Measurements from ENCODE around the gene DOCK1.

- TF ChIP-seq, protein P1, sequence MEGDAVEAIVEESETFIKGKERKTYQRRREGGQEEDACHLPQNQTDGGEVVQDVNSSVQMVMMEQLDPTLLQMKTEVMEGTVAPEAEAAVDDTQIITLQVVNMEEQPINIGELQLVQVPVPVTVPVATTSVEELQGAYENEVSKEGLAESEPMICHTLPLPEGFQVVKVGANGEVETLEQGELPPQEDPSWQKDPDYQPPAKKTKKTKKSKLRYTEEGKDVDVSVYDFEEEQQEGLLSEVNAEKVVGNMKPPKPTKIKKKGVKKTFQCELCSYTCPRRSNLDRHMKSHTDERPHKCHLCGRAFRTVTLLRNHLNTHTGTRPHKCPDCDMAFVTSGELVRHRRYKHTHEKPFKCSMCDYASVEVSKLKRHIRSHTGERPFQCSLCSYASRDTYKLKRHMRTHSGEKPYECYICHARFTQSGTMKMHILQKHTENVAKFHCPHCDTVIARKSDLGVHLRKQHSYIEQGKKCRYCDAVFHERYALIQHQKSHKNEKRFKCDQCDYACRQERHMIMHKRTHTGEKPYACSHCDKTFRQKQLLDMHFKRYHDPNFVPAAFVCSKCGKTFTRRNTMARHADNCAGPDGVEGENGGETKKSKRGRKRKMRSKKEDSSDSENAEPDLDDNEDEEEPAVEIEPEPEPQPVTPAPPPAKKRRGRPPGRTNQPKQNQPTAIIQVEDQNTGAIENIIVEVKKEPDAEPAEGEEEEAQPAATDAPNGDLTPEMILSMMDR (conservative IDR thresholded peaks at IDR 0.05 in 1 of 2, IDR thresholded peaks at IDR 0.05 in 1 of 2; ENCODE audit: low read depth in 1 of 2, low read length in 2 of 2): no peak
- no peak for TF ChIP-seq EZH2 (IDR thresholded peaks at IDR 0.05; ENCODE audit: low read length, missing control alignments)
Observed at GRCh38 chr10:126914561-126914960, 9.3 kb downstream of the DOCK1 start.

All from fibroblast of lung (primary cell).